ENCODE measurements around the gene SLC34A1.

DNA sequence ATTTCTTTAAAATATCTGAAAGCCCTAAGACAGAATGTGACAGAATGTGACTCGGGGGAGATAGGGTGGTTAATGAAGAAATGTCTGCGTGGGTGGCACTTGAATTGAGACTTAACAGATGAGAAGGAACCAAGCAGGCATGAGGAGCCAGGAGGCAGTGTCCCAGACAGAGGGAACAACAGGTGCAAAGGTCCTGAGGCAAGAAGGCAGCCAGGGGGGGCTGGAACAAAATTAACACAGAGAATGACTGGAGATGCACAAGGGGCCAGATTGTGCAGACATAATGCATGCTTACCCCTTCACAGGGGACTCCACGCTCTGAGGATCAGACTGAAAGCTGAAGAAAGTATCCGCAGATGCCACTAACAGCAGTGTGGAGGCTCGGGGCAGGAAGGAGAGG lies 34.5 kb upstream of the SLC34A1 start:
- TF ChIP-seq, protein P1, sequence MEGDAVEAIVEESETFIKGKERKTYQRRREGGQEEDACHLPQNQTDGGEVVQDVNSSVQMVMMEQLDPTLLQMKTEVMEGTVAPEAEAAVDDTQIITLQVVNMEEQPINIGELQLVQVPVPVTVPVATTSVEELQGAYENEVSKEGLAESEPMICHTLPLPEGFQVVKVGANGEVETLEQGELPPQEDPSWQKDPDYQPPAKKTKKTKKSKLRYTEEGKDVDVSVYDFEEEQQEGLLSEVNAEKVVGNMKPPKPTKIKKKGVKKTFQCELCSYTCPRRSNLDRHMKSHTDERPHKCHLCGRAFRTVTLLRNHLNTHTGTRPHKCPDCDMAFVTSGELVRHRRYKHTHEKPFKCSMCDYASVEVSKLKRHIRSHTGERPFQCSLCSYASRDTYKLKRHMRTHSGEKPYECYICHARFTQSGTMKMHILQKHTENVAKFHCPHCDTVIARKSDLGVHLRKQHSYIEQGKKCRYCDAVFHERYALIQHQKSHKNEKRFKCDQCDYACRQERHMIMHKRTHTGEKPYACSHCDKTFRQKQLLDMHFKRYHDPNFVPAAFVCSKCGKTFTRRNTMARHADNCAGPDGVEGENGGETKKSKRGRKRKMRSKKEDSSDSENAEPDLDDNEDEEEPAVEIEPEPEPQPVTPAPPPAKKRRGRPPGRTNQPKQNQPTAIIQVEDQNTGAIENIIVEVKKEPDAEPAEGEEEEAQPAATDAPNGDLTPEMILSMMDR (IDR thresholded peaks at IDR 0.05; ENCODE audit: borderline replicate concordance, extremely low read depth, low read length, poor library complexity, severe bottlenecking): no peak
- TF ChIP-seq EZH2 (IDR thresholded peaks at IDR 0.05; ENCODE audit: borderline replicate concordance, low read depth, low read length, severe bottlenecking): no peak

Data from DND-41 (cell line).